ENCODE data around the gene SETD6. TPM values are rescaled to one million over a fixed set of nuclear protein-coding genes. Genes with fewer than 3 reads are reported as not detected.

Gene SETD6
- total RNA-seq, 4 donors from 2014 or later, result 15.5 to 19.8 (median 17.5) TPM

DNA sequence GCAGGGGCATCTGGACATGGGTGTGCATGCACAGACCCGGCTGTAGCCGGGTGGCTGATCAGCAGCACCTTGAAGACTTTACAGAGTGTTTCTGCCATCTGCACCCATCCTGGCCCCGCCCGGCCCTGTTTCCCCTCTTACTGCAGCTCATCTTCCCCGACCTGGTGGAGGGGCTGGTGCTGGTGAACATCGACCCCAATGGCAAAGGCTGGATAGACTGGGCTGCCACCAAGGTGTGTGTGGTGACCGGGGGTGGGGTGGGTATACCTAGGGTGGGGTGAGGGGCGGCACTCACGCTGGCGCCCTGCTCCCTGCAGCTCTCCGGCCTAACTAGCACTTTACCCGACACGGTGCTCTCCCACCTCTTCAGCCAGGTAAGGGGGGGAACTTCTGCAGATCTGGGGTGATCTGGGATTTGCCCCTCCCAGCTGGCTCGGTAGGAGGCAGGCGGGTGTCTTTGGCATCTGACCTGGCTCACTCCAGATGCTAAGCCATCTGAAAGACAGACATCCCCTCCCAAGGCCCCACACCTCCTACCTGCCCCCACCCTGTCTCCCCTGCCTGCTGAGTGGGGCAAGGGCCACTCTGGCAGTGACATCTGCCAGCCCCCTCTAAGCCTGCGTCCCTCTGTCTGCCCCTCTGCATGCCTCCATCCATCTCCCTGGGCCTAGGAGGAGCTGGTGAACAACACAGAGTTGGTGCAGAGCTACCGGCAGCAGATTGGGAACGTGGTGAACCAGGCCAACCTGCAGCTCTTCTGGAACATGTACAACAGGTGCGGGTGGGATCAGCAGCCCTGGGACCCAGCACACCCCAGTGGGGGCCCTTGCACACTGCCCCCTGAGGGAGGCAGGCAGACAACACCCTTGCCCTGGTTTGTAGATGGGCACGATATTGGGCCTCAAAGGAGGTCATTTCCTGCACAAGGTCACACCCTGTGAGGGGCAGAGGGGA is 8.8 kb upstream of the SETD6 start:
- no peaks in the 10 kb centered on the region for H3K36me3 ChIP-seq
- no peaks in the 10 kb centered on the region for H3K9me3 ChIP-seq
- H3K4me3 ChIP-seq, result no peak overlapping the region
- ATAC-seq, result no peak
- H3K27me3 ChIP-seq, result peaks cover 46% of the 10 kb centered on the region
- 82 to 90% methylated on average over 2 of the region's 20 CpGs for WGBS, 2 donors (ENCODE audit: low coverage in 1 of 2)
- no peak overlapping the region for H3K27ac ChIP-seq
- peaks cover 0 to 3% (median under 1%) of the 10 kb centered on the region in 3 donors for H3K4me1 ChIP-seq
- no peak for TF ChIP-seq POLR2A (IDR thresholded peaks at IDR 0.05)
- no peak for TF ChIP-seq EP300 (IDR thresholded peaks at IDR 0.05)
- TF ChIP-seq POLR2AphosphoS5 (IDR thresholded peaks at IDR 0.05), result no peak
- TF ChIP-seq CTCF (IDR thresholded peaks at IDR 0.05), result no peak

- TF ChIP-seq POLR2AphosphoS5 (IDR thresholded peaks at IDR 0.05), result no peak
- TF ChIP-seq EP300 (IDR thresholded peaks at IDR 0.05), result no peak
- TF ChIP-seq CTCF (IDR thresholded peaks at IDR 0.05), result no peak
- no peak for TF ChIP-seq POLR2A (IDR thresholded peaks at IDR 0.05)
- Histone ChIP-seq H3K9me3 (no peaks in the 10 kb centered on the region), H3K4me1 (peaks cover 0 to 6% (median 0%) of the 10 kb centered on the region in 3 donors), H3K36me3 (no peaks in the 10 kb centered on the region), H3K27me3 (peaks cover 38% of the 10 kb centered on the region), H3K4me3 (no peak overlapping the region), H3K27ac (no peak overlapping the region)
- WGBS, 2 donors (ENCODE audit: low coverage in 1 of 2), result 74% methylated on average over 6 of the region's 15 CpGs; no CpG with 5 or more reads in 1 of the 2 donors
- no peak for ATAC-seq
Measured at GRCh38 chr16:58507195-58507962, 7.9 kb upstream of the SETD6 start.

DNA sequence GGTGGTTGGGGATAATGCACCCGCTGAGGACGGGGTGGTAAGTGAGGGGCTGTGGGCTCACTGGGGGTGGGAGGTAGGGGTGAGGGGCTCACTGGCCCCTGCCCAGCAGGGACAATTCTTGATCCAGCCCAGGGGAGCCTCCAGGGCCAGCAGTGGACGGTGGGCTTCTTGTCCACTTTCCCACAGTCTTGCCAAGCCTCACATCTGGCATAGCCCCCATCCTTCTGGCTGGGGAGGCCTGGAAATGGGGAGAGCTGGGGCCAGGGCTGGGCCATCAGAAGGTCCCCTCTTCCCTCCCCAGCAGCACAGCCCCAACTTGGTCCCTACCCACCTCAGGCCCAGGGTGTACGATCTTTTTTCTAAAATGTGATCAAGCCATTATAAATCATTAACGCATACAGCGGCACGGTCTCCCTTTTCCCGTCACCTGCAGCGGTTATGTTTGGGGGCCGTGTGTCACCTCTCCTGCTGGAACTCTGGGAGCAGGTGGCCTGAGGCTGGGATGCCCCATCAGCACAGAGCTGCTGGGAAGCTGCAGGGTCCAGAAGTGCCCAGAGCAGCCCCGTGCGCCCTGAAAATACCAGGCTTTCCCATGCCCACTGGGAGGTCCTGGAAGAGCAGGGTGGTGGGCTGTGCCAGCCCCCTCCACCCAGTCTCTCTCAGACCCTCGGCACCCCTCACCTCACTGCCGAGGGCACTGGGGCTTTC is 7.2 kb upstream of the SETD6 start:
- Histone ChIP-seq H3K36me3 (no peaks in the 10 kb centered on the region), H3K9me3 (no peaks in the 10 kb centered on the region), H3K4me1 (peaks cover 0 to 6% (median 0%) of the 10 kb centered on the region in 3 donors), H3K27ac (no peak overlapping the region), H3K4me3 (no peak overlapping the region), H3K27me3 (peaks cover 30% of the 10 kb centered on the region)
- no peak for ATAC-seq
- no peak for TF ChIP-seq CTCF (IDR thresholded peaks at IDR 0.05)
- no peak for TF ChIP-seq POLR2AphosphoS5 (IDR thresholded peaks at IDR 0.05)
- no peak for TF ChIP-seq POLR2A (IDR thresholded peaks at IDR 0.05)
- TF ChIP-seq EP300 (IDR thresholded peaks at IDR 0.05), result no peak
- WGBS, 2 donors (ENCODE audit: low coverage in 1 of 2), result 89 to 100% methylated on average over 1 to 9 of the region's 14 CpGs

- ATAC-seq, result no peak
- no peak for TF ChIP-seq POLR2A (IDR thresholded peaks at IDR 0.05)
- TF ChIP-seq EP300 (IDR thresholded peaks at IDR 0.05), result no peak
- no peak for TF ChIP-seq CTCF (IDR thresholded peaks at IDR 0.05)
- no peak for TF ChIP-seq POLR2AphosphoS5 (IDR thresholded peaks at IDR 0.05)
- peaks cover 0 to 6% (median 0%) of the 10 kb centered on the region in 3 donors for H3K4me1 ChIP-seq
- no peak overlapping the region for H3K4me3 ChIP-seq
- no peak overlapping the region for H3K27ac ChIP-seq
- H3K9me3 ChIP-seq, result no peaks in the 10 kb centered on the region
- 80% methylated on average over 1 of the region's 5 CpGs; no CpG with 5 or more reads in 1 of the 2 donors for WGBS, 2 donors (ENCODE audit: low coverage in 1 of 2)
- H3K27me3 ChIP-seq, result peaks cover 25% of the 10 kb centered on the region
- no peaks in the 10 kb centered on the region for H3K36me3 ChIP-seq
Measured at GRCh38 chr16:58508671-58509251, 6.6 kb upstream of the SETD6 start.
